HepG2 (cell line): Measurements from ENCODE around the gene GAL3ST3. TPM values are rescaled to one million over a fixed set of nuclear protein-coding genes. Genes with fewer than 3 reads are reported as not detected.

Experiments
- ATAC-seq: fragments of 200-7000 bp; cut with Tn5 transposase; 3 replicates; pipeline ENCODE4 v1.9.1; 2020; ENCODE audit warnings: mild to moderate bottlenecking, moderate library complexity
- BruUV-seq: library from RNA; stranded (reverse); fragments of 400-500 nt; replicated peaks from 2 replicates; lab custom pipeline; 2021; lab: Mats Ljungman, UMichigan
- CTCF ChIA-PET: fragments of 300-600 bp; formaldehyde crosslinking; extraction: SDS; loops from one replicate; lab custom pipeline; 2021; ENCODE audit warnings: low total read pairs, inconsistent platforms, low intra/inter-chr PET ratio; lab: Yijun Ruan, JAX
- POLR2A ChIA-PET: fragments of 350-600 bp; sonication (Branson Sonifier 250); formaldehyde crosslinking; loops from one replicate; lab custom pipeline; 2020; ENCODE audit warnings: antibody characterized with exemption, inconsistent platforms; lab: Yijun Ruan, JAX
- DNase-seq: peaks from one replicate; pipeline ENCODE4 v3.0.0-alpha.2; 2015; ENCODE audit warnings: low spot score
- FAIRE-seq: peaks from 3 replicates; lab custom pipeline; 2011; peaks lifted over from hg19 to GRCh38; lab: Jason Lieb, UNC
- H2AFZ ChIP-seq: one replicate; pipeline ENCODE4 v1.6.1; 2011; ENCODE audit warnings: low read length, inconsistent platforms
- H3K27ac ChIP-seq: fragments of 300-600 bp; 3 replicates; pipeline ENCODE4 v1.8.0; 2011; ENCODE audit warnings: mixed run types, mild to moderate bottlenecking, mixed read lengths, low read length, inconsistent platforms; ENCODE audit not compliant: insufficient read depth; ENCODE audit errors: extremely low read length
- H3K27me3 ChIP-seq, 2 experiments: fragments of 200-600 bp in 1 of 2; 2 replicates in 1 of 2; 3 replicates in 1 of 2; pipeline versions ENCODE4 v1.6.0 to v1.8.0; 2011; ENCODE audit warnings: low read length in 2 of 2, mild to moderate bottlenecking in 2 of 2, moderate library complexity in 2 of 2, inconsistent platforms in 1 of 2; ENCODE audit not compliant: insufficient read depth in 2 of 2, control insufficient read depth in 1 of 2
- H3K36me3 ChIP-seq, 2 experiments: fragments of 200-600 bp in 1 of 2; replicated peaks in 1 of 2; 2 replicates in 1 of 2; 3 replicates in 1 of 2; pipeline versions ENCODE4 v1.5.1 to v1.8.0; 2011; ENCODE audit warnings: low read length in 2 of 2, inconsistent platforms in 1 of 2; ENCODE audit not compliant: insufficient read depth in 2 of 2, control insufficient read depth in 1 of 2
- H3K4me1 ChIP-seq: 2 replicates; pipeline ENCODE4 v1.5.1; 2012; ENCODE audit warnings: low read length, inconsistent platforms; ENCODE audit not compliant: insufficient read depth
- H3K4me2 ChIP-seq: 2 replicates; pipeline ENCODE4 v1.6.0; 2011; ENCODE audit warnings: low read depth, low read length, inconsistent platforms
- H3K4me3 ChIP-seq, 3 experiments: fragments of 200-600 bp in 1 of 3; sonication (generic), shearing (Covaris generic) in 1 of 3; replicated peaks in 1 of 3; 2 replicates each; pipeline ENCODE4 v1.5.1; 2011 to 2016; ENCODE audit warnings: low read length in 3 of 3, inconsistent platforms in 2 of 3, low read depth in 2 of 3, mild to moderate bottlenecking in 2 of 3, control low read depth in 1 of 3, mixed read lengths in 1 of 3; ENCODE audit not compliant: insufficient read depth in 1 of 3
- H3K79me2 ChIP-seq: one replicate; pipeline ENCODE4 v1.6.1; 2011; ENCODE audit warnings: low read length, inconsistent platforms; ENCODE audit not compliant: insufficient read depth
- H3K9ac ChIP-seq: 2 replicates; pipeline ENCODE4 v1.6.0; 2011; ENCODE audit warnings: mild to moderate bottlenecking, low read depth, low read length, inconsistent platforms; ENCODE audit not compliant: insufficient read depth
- H3K9me3 ChIP-seq: 2 replicates; pipeline ENCODE4 v1.5.1; 2012; ENCODE audit warnings: mild to moderate bottlenecking, low read length
- H4K20me1 ChIP-seq: 2 replicates; pipeline ENCODE4 v1.6.0; 2011; ENCODE audit warnings: inconsistent platforms, mild to moderate bottlenecking, low read length, moderate library complexity; ENCODE audit not compliant: insufficient read depth
- CEBPB ChIP-seq: IDR thresholded peaks from 2 replicates; pipeline ENCODE4 v1.6.1; 2011; ENCODE audit warnings: low read depth, low read length, improper control_type of control experiment, borderline replicate concordance
- KLF6 ChIP-seq: IDR thresholded peaks from 2 replicates; pipeline ENCODE4 v1.8.0; 2016; ENCODE audit warnings: missing biosample characterization, missing genetic modification reagents
- ZNF878 ChIP-seq: sonication (generic); formaldehyde crosslinking; IDR thresholded peaks from 2 replicates; pipeline ENCODE4 v1.8.1; 2023; ENCODE audit warnings: mild to moderate bottlenecking, missing genetic modification reagents, moderate library complexity
- whole genome bisulfite sequencing: methylation state at CpG from one replicate; pipeline ENCODE4 v1.1.6; 2017; ENCODE audit warnings: low lambda C conversion rate; 5-methylcytosine and 5-hydroxymethylcytosine counted together
- in situ Hi-C: cut with HindIII; loops from 2 replicates; pipeline ENCODE4 v1.10.0; 2017; ENCODE audit warnings: low pct_unique_long_range_greater_than_20kb; ENCODE audit not compliant: extremely low pct_ligation_motif_present
- intact Hi-C: fragments of 100-400 bp; cut with micrococcal nuclease; formaldehyde crosslinking; loops from one replicate; pipeline ENCODE4 v1.10.0; 2022; ENCODE audit not compliant: unreplicated experiment
- polyA plus RNA-seq, 8 experiments: library from polyadenylated mRNA; depleted of rRNA in 3 of 8; stranded (reverse) in 7 of 8; unstranded in 1 of 8; fragments of >200 nt; fragmentation: Illumina TruSeq in 4 of 8; extraction: Trizol in 4 of 8; gene quantifications; 2 replicates each; pipeline versions ENCODE4 v1.2.1 to v1.2.3, GENCODE V29; 2011 to 2016; ENCODE audit warnings: low read depth in 4 of 8, missing spikeins in 1 of 8, mixed read lengths in 1 of 8; ENCODE audit not compliant: insufficient read depth in 1 of 8
- total RNA-seq, 5 experiments: library from RNA; depleted of rRNA; stranded (reverse); fragments of >200 nt; fragmentation: Illumina TruSeq; extraction: Trizol; gene quantifications; 2 replicates each; pipeline ENCODE4 v1.2.3, GENCODE V29; 2016; ENCODE audit warnings: low read depth in 1 of 5
- TF ChIP-seq, protein P1 (sequence below): sonication (generic); formaldehyde crosslinking; IDR thresholded peaks from 2 replicates; pipeline ENCODE4 v1.8.1; 2023; ENCODE audit warnings: missing genetic modification reagents, inconsistent platforms, borderline replicate concordance

Gene GAL3ST3
- total and polyA plus RNA-seq, 2 of the 13 experiments (the other 11 are each of a cell fraction or from before 2014, with no cell fraction given) = not detected

DNA sequence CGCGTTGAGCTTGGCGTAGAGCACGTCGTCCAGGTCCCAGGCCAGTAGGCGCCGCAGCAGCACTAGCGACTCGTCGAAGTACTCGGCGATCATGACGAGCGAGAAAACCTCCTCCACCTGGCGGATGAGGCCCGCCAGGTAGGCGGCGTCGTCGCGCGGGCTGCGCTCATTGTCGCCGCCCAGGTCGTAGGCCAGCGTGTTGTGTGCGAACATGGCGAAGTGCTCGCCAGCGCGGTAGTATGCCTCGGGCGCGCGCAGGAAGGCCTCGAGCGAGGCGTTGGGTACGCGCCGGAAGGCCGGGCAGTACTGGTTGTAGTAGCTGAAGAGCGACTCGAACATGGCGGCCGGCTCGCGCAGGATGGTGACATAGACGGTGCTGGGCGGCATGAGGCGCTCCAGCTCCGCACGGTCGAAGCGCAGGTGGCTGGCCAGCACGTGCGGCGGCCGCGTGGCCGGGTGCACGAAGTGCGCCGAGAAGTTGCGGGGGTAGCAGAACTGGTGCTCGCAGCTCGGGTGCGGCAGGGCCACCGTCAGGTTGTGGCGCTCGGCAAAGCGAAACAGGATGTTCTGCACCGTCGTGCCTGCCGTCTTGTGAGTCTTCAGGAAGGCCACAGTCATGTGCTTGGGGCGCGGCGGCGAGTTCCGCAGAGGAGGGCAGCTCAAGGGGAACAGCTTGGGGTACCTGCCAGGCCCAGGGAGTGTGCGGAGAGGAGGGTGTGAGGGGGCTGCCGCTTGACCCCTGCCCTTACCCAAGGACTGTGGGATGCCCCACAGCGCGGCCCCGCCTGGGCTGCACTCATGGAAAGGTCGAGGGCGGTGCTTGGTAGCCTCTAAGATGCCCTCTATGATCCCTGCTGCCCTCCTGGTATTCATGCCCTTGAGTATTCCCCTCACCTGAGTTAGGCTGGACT is 5.7 kb downstream of the GAL3ST3 start (continued):
- TF ChIP-seq, protein P1, sequence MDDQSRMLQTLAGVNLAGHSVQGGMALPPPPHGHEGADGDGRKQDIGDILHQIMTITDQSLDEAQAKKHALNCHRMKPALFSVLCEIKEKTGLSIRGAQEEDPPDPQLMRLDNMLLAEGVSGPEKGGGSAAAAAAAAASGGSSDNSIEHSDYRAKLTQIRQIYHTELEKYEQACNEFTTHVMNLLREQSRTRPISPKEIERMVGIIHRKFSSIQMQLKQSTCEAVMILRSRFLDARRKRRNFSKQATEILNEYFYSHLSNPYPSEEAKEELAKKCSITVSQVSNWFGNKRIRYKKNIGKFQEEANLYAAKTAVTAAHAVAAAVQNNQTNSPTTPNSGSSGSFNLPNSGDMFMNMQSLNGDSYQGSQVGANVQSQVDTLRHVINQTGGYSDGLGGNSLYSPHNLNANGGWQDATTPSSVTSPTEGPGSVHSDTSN (CRISPR knock-in tag) = no peak
- no peak for TF ChIP-seq KLF6

DNA sequence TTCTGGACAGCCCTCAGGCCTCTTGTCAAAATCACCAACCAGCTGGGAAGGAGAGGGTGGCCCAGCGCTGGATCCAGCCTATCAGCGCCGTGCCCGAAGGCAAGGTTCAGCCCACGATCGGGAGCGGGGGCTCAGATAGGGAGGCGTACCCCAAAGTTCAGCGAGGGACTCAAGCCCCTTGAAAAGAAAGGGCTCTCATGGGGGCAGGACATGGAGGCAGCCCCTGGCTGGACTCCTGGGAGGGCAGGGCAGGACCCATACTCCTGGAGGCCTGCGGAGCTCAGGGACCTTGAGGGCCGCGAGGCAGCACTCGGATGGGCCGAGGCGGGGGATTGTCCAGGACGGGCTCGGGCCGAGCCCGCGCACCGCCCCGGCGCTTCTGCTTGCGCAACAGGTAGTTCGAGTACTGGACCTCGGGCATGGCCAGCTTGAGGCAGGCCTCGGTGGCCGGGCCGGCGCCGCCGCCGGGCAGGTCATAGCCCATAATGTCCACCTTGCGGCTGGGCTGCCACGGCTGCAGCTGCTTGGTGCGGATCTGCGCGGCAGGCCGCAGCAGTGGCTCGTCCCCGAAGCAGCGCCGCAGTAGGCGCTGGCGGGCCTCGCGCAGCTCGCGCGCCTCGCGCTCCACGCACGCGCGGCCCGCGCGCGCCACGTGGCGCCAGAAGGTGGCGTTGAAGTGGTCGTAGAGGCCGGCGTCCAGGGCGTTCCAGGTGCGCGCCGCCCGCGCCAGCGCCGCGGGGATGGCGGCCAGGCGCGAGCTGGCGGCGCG is 6.5 kb downstream of the GAL3ST3 start:
- Histone ChIP-seq H3K4me1 (peaks cover 30% of the 10 kb centered on the region), H3K9me3 (no peaks in the 10 kb centered on the region), H3K4me3 (no peak overlapping the region), H3K9ac (no peak overlapping the region), H4K20me1 (no peaks in the 10 kb centered on the region), H3K27ac (no peak overlapping the region), H3K79me2 (no peaks in the 10 kb centered on the region), H3K4me2 (no peak overlapping the region), H3K27me3 (peaks cover 6 to 28% of the 10 kb centered on the region in 2 experiments; a peak in 4 of 5 replicates), H3K36me3 (no peaks in the 10 kb centered on the region), H2AFZ (no peak overlapping the region)
- intact Hi-C loops = no loop called here
- DNase-seq (no peak), FAIRE-seq (no peak), ATAC-seq (no peak)
- ChIA-PET POLR2A (no interaction called here), CTCF (no interaction called here)
- 92% methylated on average over 46 of the region's 81 CpGs for WGBS
- in situ Hi-C loops = no loop called here
- TF ChIP-seq ZNF878 (CRISPR knock-in tag) (no peak), CEBPB (peak; percentile 48; the same call in 1 of the 2 replicates)
- BruUV-seq = no TSS peak
